Lung (tissue), 12 donors: ENCODE results near the gene NSFL1C. TPM values are rescaled to one million over a fixed set of nuclear protein-coding genes. Genes with fewer than 3 reads are reported as not detected.

Experiments
- ATAC-seq: fragments of 200-7000 bp; cut with Tn5 transposase; one replicate; pipeline ENCODE4 v1.9.1; 2020; ENCODE audit warnings: moderate number of reproducible peaks; ENCODE audit not compliant: insufficient read depth, low FRiP score
- DNase-seq, 3 donors: peaks; one replicate each; pipeline ENCODE4 v3.0.0-alpha.2; 2013 to 2017
- H3K27ac ChIP-seq, 2 donors: one replicate each; pipeline ENCODE4 v1.5.1; 2013; ENCODE audit warnings: mild to moderate bottlenecking in 2 of 2, moderate library complexity in 2 of 2, control low read depth in 1 of 2, inconsistent platforms in 1 of 2, low read depth in 1 of 2, low read length in 1 of 2
- H3K27me3 ChIP-seq, 3 donors: one replicate each; pipeline ENCODE4 v1.5.1; 2013; ENCODE audit warnings: low read length in 2 of 3; ENCODE audit not compliant: control insufficient read depth in 3 of 3, insufficient read depth in 3 of 3
- H3K36me3 ChIP-seq, 4 donors: one replicate each; pipeline ENCODE4 v1.5.1; 2013; ENCODE audit warnings: low read length in 4 of 4, mild to moderate bottlenecking in 1 of 4, moderate library complexity in 1 of 4; ENCODE audit not compliant: control insufficient read depth in 4 of 4, insufficient read depth in 4 of 4
- H3K4me1 ChIP-seq, 5 donors: one replicate each; pipeline ENCODE4 v1.5.1; 2013; ENCODE audit warnings: low read length in 5 of 5, mild to moderate bottlenecking in 2 of 5, moderate library complexity in 1 of 5; ENCODE audit not compliant: control insufficient read depth in 5 of 5, insufficient read depth in 5 of 5
- H3K4me3 ChIP-seq: one replicate; pipeline ENCODE4 v1.5.1; 2013; ENCODE audit warnings: mild to moderate bottlenecking, control low read depth, moderate library complexity
- H3K9ac ChIP-seq, 2 donors: one replicate each; pipeline ENCODE4 v1.5.1; 2013; ENCODE audit warnings: low read length in 2 of 2, control low read depth in 1 of 2; ENCODE audit not compliant: insufficient read depth in 1 of 2
- H3K9me3 ChIP-seq, 4 donors: one replicate each; pipeline ENCODE4 v1.5.1; 2013; ENCODE audit warnings: low read length in 3 of 4, mild to moderate bottlenecking in 1 of 4, moderate library complexity in 1 of 4; ENCODE audit not compliant: control insufficient read depth in 4 of 4, insufficient read depth in 3 of 4
- WGBS, 2 donors: extraction: QIAGEN DNeasy Blood & Tissue Kit; methylation state at CpG; one replicate each; pipeline ENCODE4 v1.1.7; 2013; 5-methylcytosine and 5-hydroxymethylcytosine counted together
- polyA plus RNA-seq, 2 donors: library from polyadenylated mRNA; stranded (reverse); fragments of 200-250 nt; gene quantifications; one replicate each; pipeline ENCODE4 v1.2.1, GENCODE V29; 2013
- total RNA-seq, 2 donors: library from RNA; depleted of rRNA in 1 of 2; stranded (reverse); fragments of >200 nt in 1 of 2; gene quantifications; one replicate each; pipeline ENCODE4 v1.2.1, GENCODE V29; 2014 to 2021
- TF ChIP-seq, protein P1 (sequence below): IDR thresholded peaks from 2 replicates; pipeline ENCODE4 v1.5.1; 2012; ENCODE audit warnings: mild to moderate bottlenecking; ENCODE audit errors: control extremely low read depth, extremely low read depth
- donor health status: control.
- donor health status: control.
- donor health status: Bipolar disorder and iron deficiency.
- donor health status: healthy.
- donor health status: DM: yes; HTN: yes; CAD: no.

The NSFL1C gene
- total and polyA plus RNA-seq, 4 donors, result 39.0 to 84.8 (median 53.1) TPM

DNA sequence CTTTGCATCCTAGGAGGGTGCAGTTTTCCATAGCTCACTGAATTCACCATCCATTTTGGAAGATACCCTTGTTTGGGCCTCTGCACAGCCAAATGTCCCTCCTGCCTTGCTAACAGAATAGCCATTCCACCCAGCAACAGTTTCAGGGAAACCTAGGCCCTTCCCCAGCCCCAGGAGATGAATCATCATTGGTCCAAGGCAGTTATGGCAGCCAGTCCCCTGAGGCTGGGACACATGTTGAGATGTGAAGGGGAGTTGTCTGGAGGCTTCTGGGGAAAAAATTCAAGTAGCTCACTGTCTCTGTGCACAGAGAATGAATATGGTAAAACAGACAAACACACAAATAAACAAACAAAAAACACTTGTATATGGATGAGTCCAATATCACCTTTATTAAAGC is 41.9 kb upstream of the NSFL1C start:
- TF ChIP-seq, protein P1, sequence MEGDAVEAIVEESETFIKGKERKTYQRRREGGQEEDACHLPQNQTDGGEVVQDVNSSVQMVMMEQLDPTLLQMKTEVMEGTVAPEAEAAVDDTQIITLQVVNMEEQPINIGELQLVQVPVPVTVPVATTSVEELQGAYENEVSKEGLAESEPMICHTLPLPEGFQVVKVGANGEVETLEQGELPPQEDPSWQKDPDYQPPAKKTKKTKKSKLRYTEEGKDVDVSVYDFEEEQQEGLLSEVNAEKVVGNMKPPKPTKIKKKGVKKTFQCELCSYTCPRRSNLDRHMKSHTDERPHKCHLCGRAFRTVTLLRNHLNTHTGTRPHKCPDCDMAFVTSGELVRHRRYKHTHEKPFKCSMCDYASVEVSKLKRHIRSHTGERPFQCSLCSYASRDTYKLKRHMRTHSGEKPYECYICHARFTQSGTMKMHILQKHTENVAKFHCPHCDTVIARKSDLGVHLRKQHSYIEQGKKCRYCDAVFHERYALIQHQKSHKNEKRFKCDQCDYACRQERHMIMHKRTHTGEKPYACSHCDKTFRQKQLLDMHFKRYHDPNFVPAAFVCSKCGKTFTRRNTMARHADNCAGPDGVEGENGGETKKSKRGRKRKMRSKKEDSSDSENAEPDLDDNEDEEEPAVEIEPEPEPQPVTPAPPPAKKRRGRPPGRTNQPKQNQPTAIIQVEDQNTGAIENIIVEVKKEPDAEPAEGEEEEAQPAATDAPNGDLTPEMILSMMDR, result no peak
- no peak overlapping the region for H3K4me3 ChIP-seq
- H3K4me1 ChIP-seq, result no peaks in the 10 kb centered on the region
- H3K9ac ChIP-seq, result no peak overlapping the region
- no peaks in the 10 kb centered on the region for H3K9me3 ChIP-seq
- H3K27me3 ChIP-seq, result peaks cover 0 to 7% (median 4%) of the 10 kb centered on the region in 3 donors
- ATAC-seq (no peak), DNase-seq (no peak)
- H3K27ac ChIP-seq, result no peak overlapping the region
- no peaks in the 10 kb centered on the region for H3K36me3 ChIP-seq

DNA sequence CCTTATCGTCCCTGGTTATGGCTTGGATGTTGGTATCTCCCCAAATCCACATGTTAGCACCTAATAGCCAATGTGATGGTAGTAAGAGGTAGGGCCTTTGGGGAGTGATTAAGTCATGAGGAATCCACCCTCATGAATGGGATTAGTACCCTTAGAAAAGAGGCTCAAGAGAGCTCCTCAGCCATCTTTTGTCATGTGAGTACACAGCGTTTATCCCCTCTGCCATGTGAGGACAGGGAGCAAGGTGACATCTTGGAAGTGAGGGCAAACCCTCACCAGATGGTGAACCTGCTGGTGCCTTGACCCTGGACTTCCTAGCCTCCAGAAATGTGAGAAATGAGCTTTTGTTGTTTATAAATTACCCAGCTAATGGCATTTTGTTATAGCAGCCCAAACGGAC is 40.6 kb upstream of the NSFL1C start:
- no peak overlapping the region for H3K9ac ChIP-seq
- DNase-seq (no peak), ATAC-seq (no peak)
- no peak overlapping the region for H3K4me3 ChIP-seq
- no peak overlapping the region for H3K27ac ChIP-seq
- whole genome bisulfite sequencing, 2 donors, result 72 to 85% methylated on average over 3 of the region's 3 CpGs
- peaks cover 0 to 7% (median 4%) of the 10 kb centered on the region in 3 donors for H3K27me3 ChIP-seq
- TF ChIP-seq, protein P1, result no peak
- no peaks in the 10 kb centered on the region for H3K36me3 ChIP-seq
- no peaks in the 10 kb centered on the region for H3K4me1 ChIP-seq
- no peaks in the 10 kb centered on the region for H3K9me3 ChIP-seq

DNA sequence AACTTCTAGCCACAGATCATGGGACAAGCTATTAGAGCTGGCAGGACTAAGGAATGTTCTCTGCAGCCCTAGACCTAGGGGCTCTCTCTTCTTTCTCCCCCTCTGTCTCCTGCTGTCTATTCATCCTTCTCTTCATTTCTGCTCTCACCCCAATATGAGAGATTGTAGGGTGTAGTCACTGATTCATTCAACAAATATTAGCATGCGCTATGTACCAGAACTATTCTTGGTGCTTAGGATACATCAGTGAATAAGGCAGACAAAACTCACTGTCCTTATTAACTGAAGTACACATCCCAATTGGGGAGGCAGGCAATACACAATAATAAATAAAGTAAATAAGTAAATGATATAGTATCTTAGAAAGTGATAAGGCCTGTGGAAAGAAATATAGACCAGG is 39.2 kb upstream of the NSFL1C start:
- Histone ChIP-seq H3K4me1 (no peaks in the 10 kb centered on the region), H3K4me3 (no peak overlapping the region), H3K9ac (no peak overlapping the region), H3K36me3 (no peaks in the 10 kb centered on the region), H3K27ac (no peak overlapping the region), H3K9me3 (no peaks in the 10 kb centered on the region), H3K27me3 (peaks cover 0 to 7% (median 4%) of the 10 kb centered on the region in 3 donors)
- 70 to 97% methylated on average over 1 of the region's 1 CpG for WGBS, 2 donors
- ATAC-seq (no peak), DNase-seq (no peak)
- TF ChIP-seq, protein P1, result no peak

DNA sequence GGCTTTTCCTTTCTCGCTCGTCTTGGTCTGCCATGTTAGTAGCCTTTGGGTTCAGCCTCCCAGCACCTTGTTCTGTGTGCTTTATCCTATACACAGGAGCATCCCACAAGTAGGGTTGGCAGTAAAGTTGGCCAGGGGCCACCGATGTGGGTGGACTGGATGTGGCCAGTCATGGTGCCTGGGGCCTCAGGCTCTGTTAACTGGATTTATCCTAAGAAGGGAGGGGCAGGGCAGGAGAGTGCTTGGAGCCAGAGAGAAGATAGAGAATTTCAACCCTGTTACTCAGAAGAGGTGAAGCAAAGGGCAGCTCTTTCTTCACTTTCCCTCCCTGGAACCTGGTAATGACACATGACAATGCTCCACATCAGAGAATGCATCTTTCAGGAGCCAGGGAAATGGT is 38.7 kb upstream of the NSFL1C start:
- Histone ChIP-seq H3K9ac (no peak overlapping the region), H3K9me3 (no peaks in the 10 kb centered on the region), H3K36me3 (no peaks in the 10 kb centered on the region), H3K27ac (no peak overlapping the region), H3K4me3 (no peak overlapping the region), H3K27me3 (peaks cover 0 to 7% (median under 1%) of the 10 kb centered on the region in 3 donors), H3K4me1 (no peaks in the 10 kb centered on the region)
- ATAC-seq (no peak), DNase-seq (no peak)
- 71 to 72% methylated on average over 3 of the region's 3 CpGs for WGBS, 2 donors
- TF ChIP-seq, protein P1, result no peak
